ENCODE measurements around the gene PHF21A.

The PHF21A gene

DNA sequence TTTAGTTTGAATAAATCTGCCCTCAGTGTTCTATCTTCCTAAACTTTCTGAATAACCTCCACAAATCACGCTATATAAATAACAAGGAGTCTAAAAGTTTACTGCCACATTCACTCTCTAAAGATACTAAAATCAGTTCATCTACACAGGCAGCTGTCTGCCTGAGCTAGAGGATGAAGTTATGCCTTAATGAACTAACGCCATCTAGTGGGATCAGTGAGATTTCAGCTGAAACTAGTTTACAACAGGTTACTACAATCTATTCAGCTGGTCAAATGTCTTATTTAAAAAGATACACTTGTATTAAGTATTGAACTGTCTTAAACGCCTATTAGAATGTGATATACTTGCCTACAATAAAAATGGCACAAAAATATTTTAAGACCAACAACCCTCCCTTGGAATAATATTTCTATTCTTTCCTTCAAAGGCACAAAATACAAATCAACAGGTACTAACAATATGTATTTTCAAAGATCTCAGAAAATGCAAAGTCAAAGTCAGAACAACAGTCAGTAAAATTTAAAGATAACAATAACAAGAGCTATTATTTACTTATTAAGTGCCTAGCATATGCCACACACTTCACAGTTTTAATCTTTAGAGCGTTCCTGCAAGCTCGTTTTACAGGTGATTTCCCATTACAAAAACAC is 114.7 kb downstream of the PHF21A start:
- H3K27ac ChIP-seq, result no peak overlapping the region
- TF ChIP-seq CTCF (conservative IDR thresholded peaks at IDR 0.05), result peak; percentile 90
- TF ChIP-seq ZFX (IDR thresholded peaks at IDR 0.05), result no peak

DNA sequence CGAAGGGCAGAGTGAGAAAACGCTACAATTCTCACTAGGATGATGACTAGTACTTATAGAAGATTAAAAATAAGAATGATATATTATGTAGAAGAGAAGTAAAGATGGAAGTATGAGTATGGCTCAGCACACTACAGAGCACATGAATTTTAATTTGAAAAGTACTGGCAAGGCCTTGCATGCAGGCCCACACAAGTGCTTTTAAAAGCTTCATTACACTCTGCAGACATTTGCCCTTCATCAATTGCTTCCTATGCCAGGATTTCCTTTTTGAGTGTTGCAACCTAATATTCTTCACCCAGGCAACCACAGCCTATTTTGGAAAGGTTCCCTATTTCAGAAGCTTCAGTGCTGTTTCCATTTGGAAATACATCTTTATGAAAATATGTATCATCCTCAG is 117.7 kb downstream of the PHF21A start:
- no peak for TF ChIP-seq ZFX (IDR thresholded peaks at IDR 0.05)
- no peak for TF ChIP-seq CTCF (conservative IDR thresholded peaks at IDR 0.05)
- H3K27ac ChIP-seq, result no peak overlapping the region

- no peak overlapping the region for H3K27ac ChIP-seq
- TF ChIP-seq CTCF (conservative IDR thresholded peaks at IDR 0.05) (no peak), ZFX (IDR thresholded peaks at IDR 0.05) (no peak)
Observed at GRCh38 chr11:46002189-46002588, 119.1 kb downstream of the PHF21A start.

- H3K27ac ChIP-seq, result no peak overlapping the region
- TF ChIP-seq ZFX (IDR thresholded peaks at IDR 0.05), result no peak
- TF ChIP-seq CTCF (conservative IDR thresholded peaks at IDR 0.05), result no peak
Observed at GRCh38 chr11:46001448-46001914, 119.8 kb downstream of the PHF21A start.

- H3K27ac ChIP-seq, result no peak overlapping the region
- no peak for TF ChIP-seq CTCF (conservative IDR thresholded peaks at IDR 0.05)
- no peak for TF ChIP-seq ZFX (IDR thresholded peaks at IDR 0.05)
Observed at GRCh38 chr11:45997599-45997998, 123.7 kb downstream of the PHF21A start.

GRCh38 chr11:45995342-45995734 is 125.9 kb downstream of the PHF21A start:
- no peak for TF ChIP-seq CTCF (conservative IDR thresholded peaks at IDR 0.05)
- TF ChIP-seq ZFX (IDR thresholded peaks at IDR 0.05), result no peak
- H3K27ac ChIP-seq, result no peak overlapping the region

GRCh38 chr11:45994371-45995341 is 126.6 kb downstream of the PHF21A start:
- no peak for TF ChIP-seq CTCF (conservative IDR thresholded peaks at IDR 0.05)
- no peak for TF ChIP-seq ZFX (IDR thresholded peaks at IDR 0.05)
- no peak overlapping the region for H3K27ac ChIP-seq
